ENCODE data around the gene CDCP1. TPM values are rescaled to one million over a fixed set of nuclear protein-coding genes. Genes with fewer than 3 reads are reported as not detected.

Gene CDCP1
- total RNA-seq, 1 experiment from 2014 or later: 85.0 TPM

DNA sequence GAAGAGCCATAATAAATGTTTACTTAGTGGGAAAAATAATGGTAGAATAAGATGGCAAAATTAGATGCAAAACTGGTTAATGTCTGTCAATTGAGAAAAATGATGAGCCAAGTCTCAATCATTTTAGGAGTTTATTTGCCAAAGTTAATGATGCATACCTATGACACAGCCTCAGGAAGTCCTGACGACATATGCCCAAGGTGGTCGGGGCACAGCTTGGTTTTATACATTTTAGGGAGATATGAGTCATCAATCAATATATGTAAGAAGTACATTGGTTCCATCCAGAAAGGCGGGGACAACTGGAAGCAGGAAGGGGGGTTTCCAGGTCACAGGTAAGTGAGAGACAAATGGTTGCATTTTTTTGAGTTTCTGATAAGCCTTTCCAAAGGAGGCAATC lies 88.6 kb downstream of the CDCP1 start:
- no peaks in the 10 kb centered on the region for H3K27me3 ChIP-seq (ENCODE audit: insufficient read depth, low read depth)
- H3K9me3 ChIP-seq (ENCODE audit: insufficient read depth, low read depth): no peaks in the 10 kb centered on the region; the same call in 1 of the 2 replicates
- intact Hi-C loops (cut with micrococcal nuclease; ENCODE audit: unreplicated experiment): no loop called here
- TF ChIP-seq CTCF (conservative IDR thresholded peaks at IDR 0.05): no peak
- no peak for TF ChIP-seq EZH2 (IDR thresholded peaks at IDR 0.05; ENCODE audit: low read depth)
- H2AFZ ChIP-seq: no peak overlapping the region
- H3K4me2 ChIP-seq: peak overlapping the region; percentile 18
- H3K79me2 ChIP-seq (ENCODE audit: low read depth): no peaks in the 10 kb centered on the region
- BruUV-seq (replicated peaks): no TSS peak
- H3K36me3 ChIP-seq (ENCODE audit: low read depth): no peaks in the 10 kb centered on the region
- H3K9me2 ChIP-seq (ENCODE audit: insufficient read depth): no peaks in the 10 kb centered on the region
- H4K20me1 ChIP-seq (ENCODE audit: insufficient read depth): no peaks in the 10 kb centered on the region
- DNase-seq: peak in 1 of 2 experiments; percentile 66
- H3F3A ChIP-seq (ENCODE audit: insufficient read depth, low read depth): peaks cover 46% of the 10 kb centered on the region
- POLR2A ChIA-PET (ENCODE audit: unreplicated experiment): no interaction called here
- peak overlapping the region; percentile 66 for H3K27ac ChIP-seq
- CTCF ChIA-PET: no interaction called here
- no peak overlapping the region for H3K4me3 ChIP-seq
- peaks cover 61% of the 10 kb centered on the region for H3K4me1 ChIP-seq (replicated peaks; ENCODE audit: insufficient read depth)

GRCh38 chr3:45056608-45057301 lies 89.4 kb downstream of the CDCP1 start:
- DNase-seq: peak; percentile 18 to 48
- CTCF ChIA-PET: interaction anchor here (0.9 kb wide), 1 partner anchor 16 kb away, joined by 3 read pairs; no protein-coding TSS in a partner anchor
- H3F3A ChIP-seq (ENCODE audit: insufficient read depth, low read depth): peaks cover 46% of the 10 kb centered on the region
- peaks cover 61% of the 10 kb centered on the region for H3K4me1 ChIP-seq (replicated peaks; ENCODE audit: insufficient read depth)
- no peaks in the 10 kb centered on the region for H3K36me3 ChIP-seq (ENCODE audit: low read depth)
- peak overlapping the region; percentile 66 for H3K27ac ChIP-seq
- no peaks in the 10 kb centered on the region for H3K27me3 ChIP-seq (ENCODE audit: insufficient read depth, low read depth)
- no peak overlapping the region for H2AFZ ChIP-seq
- H3K9me3 ChIP-seq (ENCODE audit: insufficient read depth, low read depth): no peaks in the 10 kb centered on the region; the same call in 1 of the 2 replicates
- H3K79me2 ChIP-seq (ENCODE audit: low read depth): no peaks in the 10 kb centered on the region
- BruUV-seq (replicated peaks): no TSS peak
- H3K9me2 ChIP-seq (ENCODE audit: insufficient read depth): no peaks in the 10 kb centered on the region
- H4K20me1 ChIP-seq (ENCODE audit: insufficient read depth): no peaks in the 10 kb centered on the region
- POLR2A ChIA-PET (ENCODE audit: unreplicated experiment): interaction anchor here (0.6 kb wide), 1 partner anchor 39 kb away, joined by 5 read pairs; no protein-coding TSS in a partner anchor
- peak overlapping the region; percentile 18; the same call in 1 of the 2 replicates for H3K4me2 ChIP-seq
- TF ChIP-seq CTCF (conservative IDR thresholded peaks at IDR 0.05) (no peak), EZH2 (IDR thresholded peaks at IDR 0.05; ENCODE audit: low read depth) (no peak)
- no peak overlapping the region for H3K4me3 ChIP-seq
- intact Hi-C loops (cut with micrococcal nuclease; ENCODE audit: unreplicated experiment): no loop called here

DNA sequence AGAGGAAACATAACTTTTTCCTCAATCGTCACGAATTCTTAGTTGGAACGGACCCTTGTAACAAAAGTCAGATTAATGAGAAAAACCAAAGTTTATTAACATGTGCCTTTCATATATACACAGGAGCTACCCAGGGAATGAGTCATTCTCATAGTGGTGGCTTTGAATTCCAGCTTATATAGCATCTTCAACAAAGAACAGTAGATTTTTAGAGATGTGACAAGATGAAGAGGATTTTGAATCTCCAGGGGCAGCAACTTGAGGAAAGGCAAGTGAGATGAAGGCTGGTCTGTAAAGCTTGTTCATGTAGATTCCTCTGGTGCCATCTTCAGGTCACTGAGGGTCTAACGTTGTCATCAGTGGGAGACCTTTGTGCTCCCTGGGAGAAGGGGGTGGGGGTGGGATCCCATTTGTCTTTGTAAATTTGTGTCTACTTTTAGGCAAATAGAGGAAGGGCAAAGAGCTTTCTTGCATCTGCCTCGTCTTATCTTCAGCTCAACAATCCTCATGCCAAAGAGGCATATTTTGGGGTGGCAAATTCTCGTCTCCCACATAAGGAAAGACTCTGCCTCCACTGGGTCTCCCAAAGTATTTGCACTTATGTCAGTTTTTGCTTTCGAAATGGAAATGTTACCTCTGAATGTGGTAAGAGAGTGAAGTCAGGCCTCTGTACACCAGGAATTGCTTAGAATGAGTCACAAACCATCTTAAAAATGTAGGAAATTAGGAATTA lies 90.6 kb downstream of the CDCP1 start:
- POLR2A ChIA-PET (ENCODE audit: unreplicated experiment): interaction anchor here (0.6 to 0.7 kb wide), 2 partner anchors 13 to 40 kb away, joined by 3 to 6 read pairs; no protein-coding TSS in a partner anchor
- H3K27me3 ChIP-seq (ENCODE audit: insufficient read depth, low read depth): no peaks in the 10 kb centered on the region
- peaks cover 46% of the 10 kb centered on the region for H3F3A ChIP-seq (ENCODE audit: insufficient read depth, low read depth)
- H3K79me2 ChIP-seq (ENCODE audit: low read depth): no peaks in the 10 kb centered on the region
- peak in 1 of 2 experiments; percentile 57 for DNase-seq
- H4K20me1 ChIP-seq (ENCODE audit: insufficient read depth): no peaks in the 10 kb centered on the region
- no peak overlapping the region for H3K4me3 ChIP-seq
- H3K36me3 ChIP-seq (ENCODE audit: low read depth): no peaks in the 10 kb centered on the region
- no TSS peak for BruUV-seq (replicated peaks)
- peaks cover 61% of the 10 kb centered on the region for H3K4me1 ChIP-seq (replicated peaks; ENCODE audit: insufficient read depth)
- no peaks in the 10 kb centered on the region for H3K9me2 ChIP-seq (ENCODE audit: insufficient read depth)
- peak overlapping the region; percentile 33 for H3K4me2 ChIP-seq
- TF ChIP-seq CTCF (conservative IDR thresholded peaks at IDR 0.05) (0 out of 2 replicates have a peak, but pooled peaks have one; percentile 33), EZH2 (IDR thresholded peaks at IDR 0.05; ENCODE audit: low read depth) (no peak)
- intact Hi-C loops (cut with micrococcal nuclease; ENCODE audit: unreplicated experiment): no loop called here
- H3K27ac ChIP-seq: peak overlapping the region; percentile 66
- CTCF ChIA-PET: no interaction called here
- no peaks in the 10 kb centered on the region; the same call in 1 of the 2 replicates for H3K9me3 ChIP-seq (ENCODE audit: insufficient read depth, low read depth)
- no peak overlapping the region for H2AFZ ChIP-seq

Data from PC-9 (cell line).